ENCODE measurements around the gene HSPA1A. TPM values are rescaled to one million over a fixed set of nuclear protein-coding genes. Genes with fewer than 3 reads are reported as not detected.
"Not testable (repeated sequence)": the region's sequence is repeated elsewhere in the genome, so short reads cannot be mapped to it uniquely, and the experiment has no call there.

The HSPA1A gene
- total RNA-seq, 2 donors from 2014 or later = 15.1 to 20.2 TPM

- not testable (repeated sequence) for ATAC-seq; H3K9me3 ChIP-seq (ENCODE audit: control insufficient read depth, low read length, poor library complexity, severe bottlenecking); H3K36me3 Mint-ChIP-seq (ENCODE audit: low read depth); H3K4me3 Mint-ChIP-seq; DNase-seq; H3K27me3 Mint-ChIP-seq
- Mint-ChIP-seq H3K4me1 (peaks cover 31% of the 10 kb centered on the region), H3K27ac (peak overlapping the region; percentile 29)
Measured at GRCh38 chr6:31808599-31808998, 6.7 kb upstream of the HSPA1A start.

- Mint-ChIP-seq H3K36me3 (ENCODE audit: low read depth) (peaks cover 5% of the 10 kb centered on the region), H3K27ac (peak overlapping the region; percentile 88), H3K4me1 (peaks cover 29% of the 10 kb centered on the region), H3K4me3 (peak overlapping the region; percentile 81), H3K27me3 (no peaks in the 10 kb centered on the region)
- ATAC-seq = no peak
- H3K9me3 ChIP-seq (ENCODE audit: control insufficient read depth, low read length, poor library complexity, severe bottlenecking) = no peaks in the 10 kb centered on the region
- no peak for DNase-seq
Measured at GRCh38 chr6:31811645-31812044, 3.7 kb upstream of the HSPA1A start.

DNA sequence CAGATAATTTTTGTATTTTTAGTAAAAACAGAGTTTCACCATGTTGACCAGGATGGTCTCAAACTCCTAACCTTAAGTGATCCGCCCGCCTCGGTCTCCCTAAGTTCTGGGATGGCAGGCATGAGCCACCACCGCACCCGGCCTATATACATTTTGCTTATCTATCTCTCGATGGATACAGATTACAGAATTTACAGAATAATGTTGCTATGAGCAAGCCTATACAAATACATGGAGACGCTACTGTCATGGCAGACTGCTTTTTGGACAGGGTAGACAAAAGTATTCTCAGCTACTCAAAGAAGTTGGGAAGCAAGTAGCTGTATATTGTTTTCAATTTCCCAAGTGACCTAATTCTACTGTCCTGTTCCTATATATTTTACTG, 1.9 kb upstream of the HSPA1A start:
- no peaks in the 10 kb centered on the region for H3K27me3 Mint-ChIP-seq
- H3K4me1 Mint-ChIP-seq = peaks cover 36% of the 10 kb centered on the region
- H3K4me3 Mint-ChIP-seq = peak overlapping the region; percentile 81
- H3K36me3 Mint-ChIP-seq (ENCODE audit: low read depth) = peaks cover 5% of the 10 kb centered on the region
- no peaks in the 10 kb centered on the region for H3K9me3 ChIP-seq (ENCODE audit: control insufficient read depth, low read length, poor library complexity, severe bottlenecking)
- H3K27ac Mint-ChIP-seq = peak overlapping the region; percentile 88
- DNase-seq (no peak), ATAC-seq (no peak)

DNA sequence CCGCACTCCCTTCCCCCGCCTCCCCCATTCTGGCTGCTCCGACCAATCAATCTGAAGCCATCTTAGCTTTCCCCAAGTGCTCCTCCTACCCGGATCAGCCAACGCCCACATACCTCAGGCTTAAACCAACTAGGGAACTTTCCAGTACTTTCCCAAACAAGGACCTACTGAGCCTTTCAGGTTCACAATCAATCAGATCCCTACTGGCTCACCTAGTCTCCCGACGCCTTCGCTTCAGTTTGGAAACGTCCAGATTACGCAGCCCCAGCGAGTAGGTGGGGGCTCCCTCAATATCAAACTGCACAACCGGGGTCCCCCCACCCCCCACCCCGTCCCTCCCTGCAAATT, 692 bp upstream of the HSPA1A start:
- ATAC-seq = peak; percentile 67
- Mint-ChIP-seq H3K27me3 (no peaks in the 10 kb centered on the region), H3K27ac (peak overlapping the region; percentile 88), H3K4me1 (peaks cover 37% of the 10 kb centered on the region), H3K4me3 (peak overlapping the region; percentile 93), H3K36me3 (ENCODE audit: low read depth) (peaks cover 5% of the 10 kb centered on the region)
- H3K9me3 ChIP-seq (ENCODE audit: control insufficient read depth, low read length, poor library complexity, severe bottlenecking) = no peaks in the 10 kb centered on the region
- DNase-seq = peak; percentile 33 to 73 (median 71)

DNA sequence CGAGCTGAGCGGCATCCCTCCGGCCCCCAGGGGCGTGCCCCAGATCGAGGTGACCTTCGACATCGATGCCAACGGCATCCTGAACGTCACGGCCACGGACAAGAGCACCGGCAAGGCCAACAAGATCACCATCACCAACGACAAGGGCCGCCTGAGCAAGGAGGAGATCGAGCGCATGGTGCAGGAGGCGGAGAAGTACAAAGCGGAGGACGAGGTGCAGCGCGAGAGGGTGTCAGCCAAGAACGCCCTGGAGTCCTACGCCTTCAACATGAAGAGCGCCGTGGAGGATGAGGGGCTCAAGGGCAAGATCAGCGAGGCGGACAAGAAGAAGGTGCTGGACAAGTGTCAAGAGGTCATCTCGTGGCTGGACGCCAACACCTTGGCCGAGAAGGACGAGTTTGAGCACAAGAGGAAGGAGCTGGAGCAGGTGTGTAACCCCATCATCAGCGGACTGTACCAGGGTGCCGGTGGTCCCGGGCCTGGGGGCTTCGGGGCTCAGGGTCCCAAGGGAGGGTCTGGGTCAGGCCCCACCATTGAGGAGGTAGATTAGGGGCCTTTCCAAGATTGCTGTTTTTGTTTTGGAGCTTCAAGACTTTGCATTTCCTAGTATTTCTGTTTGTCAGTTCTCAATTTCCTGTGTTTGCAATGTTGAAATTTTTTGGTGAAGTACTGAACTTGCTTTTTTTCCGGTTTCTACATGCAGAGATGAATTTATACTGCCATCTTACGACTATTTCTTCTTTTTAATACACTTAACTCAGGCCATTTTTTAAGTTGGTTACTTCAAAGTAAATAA, 2.0 kb downstream of the HSPA1A start:
- Mint-ChIP-seq H3K27ac (peak overlapping the region; percentile 96), H3K4me1 (peaks cover 41% of the 10 kb centered on the region), H3K4me3 (peak overlapping the region; percentile 93)
- peak; percentile 63 for ATAC-seq
- H3K27me3 Mint-ChIP-seq; H3K9me3 ChIP-seq (ENCODE audit: control insufficient read depth, low read length, poor library complexity, severe bottlenecking); DNase-seq; H3K36me3 Mint-ChIP-seq (ENCODE audit: low read depth): not testable (repeated sequence)

GRCh38 chr6:31817929-31818511, 2.7 kb downstream of the HSPA1A start:
- DNase-seq; ATAC-seq; H3K9me3 ChIP-seq (ENCODE audit: control insufficient read depth, low read length, poor library complexity, severe bottlenecking); H3K36me3 Mint-ChIP-seq (ENCODE audit: low read depth); H3K27me3 Mint-ChIP-seq: not testable (repeated sequence)
- Mint-ChIP-seq H3K27ac (peak overlapping the region; percentile 96), H3K4me1 (peaks cover 39% of the 10 kb centered on the region), H3K4me3 (peak overlapping the region; percentile 93)

DNA sequence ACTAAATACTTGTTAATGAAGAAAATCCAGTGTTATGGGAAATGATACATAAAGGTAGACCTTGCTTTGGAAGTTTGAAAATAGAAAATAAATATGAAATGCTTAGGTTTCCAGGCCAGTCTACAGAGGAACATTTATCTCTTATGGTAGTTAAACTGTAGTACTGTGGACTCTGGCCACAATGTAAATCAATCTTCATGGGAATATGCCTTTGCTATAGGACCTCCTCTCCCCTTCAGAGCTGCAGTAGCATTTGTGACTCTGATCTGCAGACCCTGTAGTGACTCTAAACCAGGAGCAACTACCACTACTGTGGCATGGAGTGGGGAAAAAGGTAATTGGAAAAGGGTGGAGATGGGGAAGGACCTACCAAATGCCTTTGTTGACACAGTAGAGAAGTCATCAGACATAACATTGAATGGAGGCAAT, 4.5 kb downstream of the HSPA1A start:
- Mint-ChIP-seq H3K36me3 (ENCODE audit: low read depth) (peaks cover 2% of the 10 kb centered on the region), H3K4me1 (peaks cover 30% of the 10 kb centered on the region)

DNA sequence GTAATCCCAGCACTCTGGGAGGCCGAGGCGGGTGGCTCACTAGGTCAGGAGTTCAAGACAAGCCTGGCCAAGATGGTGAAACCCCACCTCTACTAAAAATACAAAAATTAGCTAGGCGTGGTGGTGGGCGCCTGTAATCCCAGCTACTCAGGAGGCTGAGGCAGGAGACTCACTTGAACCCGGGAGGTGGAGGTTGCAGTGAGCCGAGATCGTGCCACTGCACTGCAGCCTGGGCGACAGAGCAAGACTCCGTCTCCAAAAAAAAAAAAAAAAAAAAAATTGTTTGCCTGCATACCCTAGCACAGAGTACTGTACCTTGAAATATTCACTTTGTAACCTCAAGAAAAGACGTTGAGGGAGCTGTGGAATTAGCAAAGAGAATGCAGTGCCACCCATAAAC, 5.1 kb downstream of the HSPA1A start:
- H3K36me3 Mint-ChIP-seq (ENCODE audit: low read depth); H3K27me3 Mint-ChIP-seq; DNase-seq; H3K9me3 ChIP-seq (ENCODE audit: control insufficient read depth, low read length, poor library complexity, severe bottlenecking); ATAC-seq: not testable (repeated sequence)
- Mint-ChIP-seq H3K4me3 (peak overlapping the region; percentile 98), H3K27ac (peak overlapping the region; percentile 96), H3K4me1 (peaks cover 33% of the 10 kb centered on the region)

More for the DNA sequence above, 4.5 kb downstream of the HSPA1A start:
- H3K9me3 ChIP-seq (ENCODE audit: control insufficient read depth, low read length, poor library complexity, severe bottlenecking) = no peaks in the 10 kb centered on the region
- no peak for ATAC-seq
- Mint-ChIP-seq H3K27me3 (no peaks in the 10 kb centered on the region), H3K4me3 (peak overlapping the region; percentile 62), H3K27ac (peak overlapping the region; percentile 96)
- no peak for DNase-seq

- H3K9me3 ChIP-seq (ENCODE audit: control insufficient read depth, low read length, poor library complexity, severe bottlenecking) = no peaks in the 10 kb centered on the region
- DNase-seq (no peak), ATAC-seq (peak; percentile 10)
- Mint-ChIP-seq H3K4me3 (peak overlapping the region; percentile 98), H3K27ac (peak overlapping the region; percentile 96), H3K36me3 (ENCODE audit: low read depth) (peaks cover 2% of the 10 kb centered on the region), H3K27me3 (no peaks in the 10 kb centered on the region), H3K4me1 (peaks cover 34% of the 10 kb centered on the region)
Measured at GRCh38 chr6:31821301-31822035, 6.1 kb downstream of the HSPA1A start.

GRCh38 chr6:31822036-31822821, 6.9 kb downstream of the HSPA1A start:
- DNase-seq (peak; percentile 25 to 55 (median 52)), ATAC-seq (peak; percentile 63)
- H3K27ac Mint-ChIP-seq = peak overlapping the region; percentile 96
- H3K27me3 Mint-ChIP-seq = no peaks in the 10 kb centered on the region
- H3K36me3 Mint-ChIP-seq (ENCODE audit: low read depth) = peaks cover 2% of the 10 kb centered on the region
- H3K4me1 Mint-ChIP-seq = peaks cover 38% of the 10 kb centered on the region
- H3K4me3 Mint-ChIP-seq = peak overlapping the region; percentile 98
- H3K9me3 ChIP-seq (ENCODE audit: control insufficient read depth, low read length, poor library complexity, severe bottlenecking) = no peaks in the 10 kb centered on the region

DNA sequence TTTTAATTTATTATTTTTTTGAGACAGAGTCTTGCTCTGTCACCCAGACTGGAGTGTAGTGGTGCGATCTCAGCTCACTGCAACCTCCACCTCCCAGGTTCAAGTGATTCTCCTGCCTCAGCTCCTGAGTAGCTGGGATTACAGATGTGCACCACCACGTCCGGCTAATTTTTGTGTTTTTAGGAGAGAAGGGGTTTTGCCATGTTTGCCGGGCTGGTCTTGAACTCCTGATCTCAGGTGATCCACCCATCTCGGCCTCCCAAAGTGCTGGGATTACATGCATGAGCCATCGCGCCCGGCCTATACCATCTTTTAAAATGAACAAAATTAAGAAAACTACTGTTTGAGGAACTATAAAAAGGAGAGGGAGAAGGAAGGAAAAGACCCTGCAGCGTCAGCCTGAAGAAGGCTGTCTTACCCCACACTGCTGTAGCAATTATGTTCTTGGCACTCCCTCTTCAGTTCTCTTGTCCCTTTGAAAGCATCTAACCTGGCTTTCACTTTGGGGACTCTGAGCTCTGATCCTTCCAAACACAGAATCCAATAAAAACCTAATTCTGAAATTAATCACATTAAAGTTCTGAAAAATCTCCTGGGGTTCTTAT, 8.4 kb downstream of the HSPA1A start:
- not testable (repeated sequence) for H3K36me3 Mint-ChIP-seq (ENCODE audit: low read depth); H3K27me3 Mint-ChIP-seq; H3K4me3 Mint-ChIP-seq; ATAC-seq; H3K9me3 ChIP-seq (ENCODE audit: control insufficient read depth, low read length, poor library complexity, severe bottlenecking); DNase-seq
- Mint-ChIP-seq H3K27ac (peak overlapping the region; percentile 96), H3K4me1 (peaks cover 28% of the 10 kb centered on the region)

DNA sequence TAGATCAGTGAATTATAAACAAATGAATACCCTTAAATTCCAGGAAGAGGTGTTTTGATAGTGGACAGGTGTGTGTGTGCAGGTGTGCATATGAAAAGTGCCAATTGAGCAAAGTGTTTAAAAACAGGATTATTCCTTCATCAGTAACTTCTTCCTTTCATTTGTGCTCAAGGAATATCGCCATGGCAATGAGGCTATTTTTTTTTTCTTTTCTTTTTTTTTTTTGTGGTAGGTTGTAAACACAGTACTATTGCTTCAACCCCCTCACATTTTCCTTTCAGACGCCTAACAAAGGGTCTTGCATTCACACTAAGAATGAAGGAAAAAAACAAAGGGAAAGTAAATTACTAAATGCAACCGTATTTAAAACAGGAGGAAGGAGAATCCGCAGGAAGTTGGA, 10.2 kb downstream of the HSPA1A start:
- H3K27me3 Mint-ChIP-seq = no peaks in the 10 kb centered on the region
- H3K4me3 Mint-ChIP-seq = peak overlapping the region; percentile 53
- DNase-seq (no peak), ATAC-seq (no peak)
- peaks cover 2% of the 10 kb centered on the region for H3K36me3 Mint-ChIP-seq (ENCODE audit: low read depth)
- H3K27ac Mint-ChIP-seq = peak overlapping the region; percentile 95
- peaks cover 31% of the 10 kb centered on the region for H3K4me1 Mint-ChIP-seq
- no peaks in the 10 kb centered on the region for H3K9me3 ChIP-seq (ENCODE audit: control insufficient read depth, low read length, poor library complexity, severe bottlenecking)

Data from T-helper 17 cell (primary cell).